Measurements from ENCODE around the gene ANKFN1.

Gene ANKFN1

GRCh38 chr17:56152874-56153602 lies at the start of gene ANKFN1:
Gene ANKFN1, plus strand, starts transcription at chr17:56153475. Its CDS starts 59,193 bp downstream, at chr17:56212668.
- no peak for DNase-seq (ENCODE audit: low spot score)

GRCh38 chr17:56108811-56109284 lies 44.4 kb upstream of the ANKFN1 start:
- peak; percentile 89 for DNase-seq (ENCODE audit: low spot score)

DNA sequence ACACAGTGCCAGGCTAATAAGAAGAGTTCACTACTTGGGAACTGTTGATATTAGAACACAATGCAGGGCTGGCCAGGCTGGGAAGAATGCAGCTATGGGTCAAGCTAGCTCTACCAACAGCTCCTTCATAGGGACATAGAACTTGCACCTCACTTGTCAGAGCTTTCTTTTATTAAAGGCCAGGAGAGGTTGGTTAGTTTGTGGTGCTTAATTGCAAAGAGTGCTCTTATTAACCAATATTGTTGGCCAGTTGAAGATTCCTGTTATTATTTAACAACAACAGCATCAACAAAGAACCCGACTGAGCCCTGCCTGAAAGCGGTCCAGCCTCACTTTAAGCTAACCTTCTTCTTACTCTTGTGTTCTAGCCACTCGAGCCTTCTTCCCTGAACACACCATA lies 43.4 kb upstream of the ANKFN1 start:
- DNase-seq (ENCODE audit: low spot score) = no peak

DNA sequence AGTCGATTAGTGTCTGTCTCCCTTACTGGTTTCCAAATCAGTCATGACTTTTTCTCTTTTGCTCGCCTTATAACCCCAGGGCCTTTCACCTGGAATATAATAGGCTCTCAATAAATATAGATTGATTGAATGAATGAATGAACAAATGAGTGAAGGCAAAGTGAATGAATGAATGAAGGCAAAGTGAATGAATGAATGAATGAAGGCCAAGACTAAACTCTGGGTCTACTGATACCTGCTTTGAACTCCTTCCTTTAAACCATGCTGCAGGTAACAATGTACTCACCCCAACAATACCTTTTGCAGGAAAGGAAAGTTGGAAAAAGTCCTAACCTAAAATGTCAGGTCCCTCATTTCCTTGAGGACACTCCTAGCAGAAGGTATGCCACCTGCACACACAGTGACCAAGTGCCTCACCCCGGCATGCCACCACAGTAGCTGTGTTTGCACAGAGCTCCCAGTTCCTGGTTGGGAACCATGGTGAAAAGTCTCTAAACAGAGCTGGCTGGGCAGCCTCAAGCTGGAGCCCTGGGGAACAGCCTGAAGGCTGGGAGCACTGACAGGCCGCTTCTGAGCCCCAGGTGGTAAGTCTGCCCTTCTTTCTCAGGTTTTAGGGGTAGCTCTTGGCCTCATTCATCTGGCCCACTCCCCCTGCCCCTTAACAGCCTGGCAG lies 42.7 kb upstream of the ANKFN1 start:
- peak; percentile 67 for DNase-seq (ENCODE audit: low spot score)

DNA sequence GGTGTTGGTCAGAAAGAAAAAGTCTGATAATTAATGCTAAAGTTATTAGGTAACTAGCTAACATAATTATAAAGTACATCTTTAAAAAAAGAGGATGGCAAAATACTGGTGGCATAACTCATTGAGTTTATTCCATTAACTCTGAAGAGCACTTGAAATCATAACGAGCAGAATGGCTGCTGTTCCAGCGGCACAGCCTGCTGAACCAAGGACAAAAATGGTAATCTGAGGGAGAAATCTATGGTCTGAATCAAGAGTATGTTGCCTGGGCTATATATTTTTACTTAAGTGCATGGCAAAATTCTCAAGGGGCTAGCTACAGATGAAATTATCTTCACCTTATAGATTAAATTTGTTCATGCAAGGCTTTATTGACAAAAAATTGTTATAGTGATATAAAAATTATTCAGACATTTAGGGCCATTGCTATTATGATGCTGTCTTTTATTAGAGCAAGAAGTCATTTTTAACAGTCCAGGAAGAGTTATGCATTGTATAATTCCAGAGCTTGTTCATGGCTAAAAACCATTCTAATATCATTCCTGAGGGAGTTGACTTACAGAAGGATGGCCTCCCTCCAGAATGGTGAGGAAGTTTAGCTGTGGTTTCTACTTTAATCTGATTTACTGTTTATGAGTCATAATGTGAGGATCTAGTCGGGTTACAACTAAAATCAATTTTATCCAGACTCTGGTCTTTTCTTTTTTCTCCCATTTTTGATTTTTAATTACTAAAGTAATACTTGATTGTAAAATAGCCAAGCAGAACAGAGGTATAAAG lies 41.4 kb upstream of the ANKFN1 start:
- DNase-seq (ENCODE audit: low spot score) = peak; percentile 20

DNA sequence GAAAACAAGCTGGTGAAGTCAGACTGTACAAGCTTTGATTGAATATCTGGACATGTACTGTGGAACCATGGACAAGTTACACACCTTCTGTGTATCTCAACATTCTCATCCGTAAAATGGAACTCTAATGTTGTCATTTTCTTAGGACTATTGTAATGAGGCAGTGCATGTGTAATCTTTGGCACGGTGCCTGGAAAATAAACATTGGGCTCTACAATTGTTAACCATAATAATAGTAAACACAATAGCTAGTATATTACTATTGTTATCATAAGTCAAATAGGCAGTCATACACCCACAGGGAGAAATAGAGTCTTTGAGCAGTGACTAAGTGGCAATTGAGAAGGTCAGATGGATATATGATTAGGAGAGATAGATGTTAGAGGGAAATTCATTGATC lies 39.8 kb upstream of the ANKFN1 start:
- peak; percentile 24 for DNase-seq (ENCODE audit: low spot score)

DNA sequence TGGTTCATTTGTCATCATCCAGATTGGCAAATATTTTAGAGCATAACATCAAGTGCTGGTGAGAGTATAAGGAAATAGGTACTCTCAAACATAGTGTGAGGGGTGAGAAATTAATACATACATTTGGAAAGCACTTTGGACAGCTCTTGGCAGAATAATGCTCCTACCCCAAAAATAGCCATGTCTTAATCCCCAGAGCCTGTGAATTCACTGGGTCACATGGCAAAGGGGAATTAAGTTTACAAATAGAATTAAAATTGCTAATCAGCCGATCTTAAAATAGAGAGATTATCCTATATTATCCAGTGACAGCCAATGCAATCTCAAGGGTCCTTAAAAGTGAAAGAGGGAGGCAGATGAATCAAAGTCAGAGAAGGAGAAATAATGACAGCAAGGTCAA lies 38.8 kb upstream of the ANKFN1 start:
- DNase-seq (ENCODE audit: low spot score) = no peak

DNA sequence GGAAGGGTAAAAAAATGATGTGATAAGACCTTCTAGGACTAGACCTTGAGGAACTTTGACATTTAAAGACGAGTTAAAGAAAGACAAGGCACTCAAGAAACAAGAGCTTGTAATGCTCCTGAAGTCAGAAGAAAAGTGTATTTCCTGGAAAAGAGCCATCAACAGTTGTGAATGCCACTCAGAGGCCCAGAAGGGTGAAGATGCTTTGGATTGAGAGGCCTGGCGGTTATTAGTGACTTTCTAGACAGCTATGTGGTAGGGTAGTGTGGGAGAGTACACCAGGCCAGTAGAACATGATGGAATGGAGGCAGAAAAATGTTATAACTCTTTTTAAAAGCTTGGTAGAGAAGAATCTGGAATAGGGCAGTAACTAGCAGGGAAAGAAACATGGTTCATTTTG lies 34.1 kb upstream of the ANKFN1 start:
- DNase-seq (ENCODE audit: low spot score) = no peak

- DNase-seq (ENCODE audit: low spot score) = peak; percentile 34
Measured at GRCh38 chr17:56119936-56120335, 33.3 kb upstream of the ANKFN1 start.

DNA sequence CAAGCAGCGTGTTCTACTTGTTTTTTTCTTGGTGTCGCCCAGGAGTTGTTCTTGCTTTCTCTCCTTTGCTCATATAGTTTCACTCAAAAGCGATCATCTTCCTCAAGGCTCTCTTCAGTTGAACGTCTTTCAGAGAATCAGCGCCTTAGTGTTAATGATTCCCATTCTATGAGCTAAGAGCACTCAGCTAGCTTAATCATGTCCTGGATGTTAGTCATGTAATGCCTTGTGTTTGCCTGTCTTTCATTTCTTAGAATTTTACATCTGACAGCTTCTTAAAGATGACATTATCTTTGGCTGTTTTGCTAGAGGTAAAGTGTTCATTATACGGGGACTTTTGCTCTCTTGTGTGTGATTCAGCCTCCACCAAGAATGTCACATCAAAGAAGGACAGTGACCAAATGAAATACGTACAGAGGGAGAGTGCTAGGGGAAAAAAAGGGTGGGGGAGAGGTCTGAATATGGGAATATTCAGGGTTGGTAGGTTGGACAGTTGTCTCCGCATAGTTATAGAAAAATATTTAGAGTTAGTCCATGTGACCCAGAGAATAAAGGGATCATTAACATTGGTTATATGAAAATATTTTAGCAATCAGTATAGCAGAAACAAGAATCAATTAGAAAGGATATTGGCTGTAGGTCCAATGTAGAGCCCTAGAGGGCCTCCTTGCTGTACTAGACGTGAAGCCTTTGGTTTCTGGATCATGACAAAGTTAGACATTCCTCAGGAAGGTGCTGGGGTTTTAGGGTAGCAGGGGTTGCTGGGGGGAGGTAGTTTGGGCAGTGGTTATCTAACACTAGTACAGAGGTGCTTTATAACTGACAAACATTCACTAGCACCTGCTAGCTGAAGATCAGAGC lies 31.9 kb upstream of the ANKFN1 start:
- peak; percentile 57 for DNase-seq (ENCODE audit: low spot score)

GRCh38 chr17:56125830-56126819 lies 27.1 kb upstream of the ANKFN1 start:
- peak; percentile 52 for DNase-seq (ENCODE audit: low spot score)

DNA sequence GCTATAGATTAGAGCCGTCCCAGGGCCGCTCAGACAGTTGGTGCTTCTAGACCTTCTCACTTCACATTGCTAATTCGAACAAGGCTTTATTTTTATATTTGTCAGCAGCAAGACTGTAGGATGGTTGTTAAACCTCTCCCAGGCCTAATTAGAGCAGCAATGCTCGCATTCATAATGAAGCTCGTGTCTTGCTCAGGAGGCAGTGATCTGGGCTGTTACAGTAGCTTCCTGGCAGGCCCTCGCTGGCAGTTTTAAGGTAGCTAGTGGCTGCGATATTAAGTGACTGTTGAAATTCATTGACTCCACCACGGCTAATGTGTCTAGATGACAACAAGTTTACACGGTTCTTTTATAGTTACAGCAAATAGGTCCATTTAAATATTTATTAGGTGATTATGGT lies 23.2 kb upstream of the ANKFN1 start:
- no peak for DNase-seq (ENCODE audit: low spot score)

DNA sequence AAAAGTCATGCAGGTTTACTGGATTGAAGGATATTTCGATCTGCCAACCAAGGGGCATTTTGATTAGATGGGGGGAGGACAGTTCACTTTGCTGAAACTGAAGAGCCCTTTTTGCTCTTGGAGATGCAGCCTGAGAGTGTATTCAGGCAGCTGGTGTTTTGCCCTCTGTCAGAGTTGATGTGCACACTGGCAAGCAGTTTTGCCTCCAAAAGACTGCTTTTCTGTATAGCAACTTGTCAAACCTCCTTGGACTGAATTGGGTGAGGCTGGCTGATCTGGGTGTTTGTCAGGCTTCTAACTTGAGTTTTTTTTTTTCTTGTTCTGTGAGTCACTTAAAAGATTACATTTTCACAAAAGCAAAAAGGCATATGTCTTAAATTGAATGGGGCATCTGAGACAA lies 22.6 kb upstream of the ANKFN1 start:
- DNase-seq (ENCODE audit: low spot score) = no peak

- DNase-seq (ENCODE audit: low spot score) = no peak
Measured at GRCh38 chr17:56131431-56131830, 21.8 kb upstream of the ANKFN1 start.

DNA sequence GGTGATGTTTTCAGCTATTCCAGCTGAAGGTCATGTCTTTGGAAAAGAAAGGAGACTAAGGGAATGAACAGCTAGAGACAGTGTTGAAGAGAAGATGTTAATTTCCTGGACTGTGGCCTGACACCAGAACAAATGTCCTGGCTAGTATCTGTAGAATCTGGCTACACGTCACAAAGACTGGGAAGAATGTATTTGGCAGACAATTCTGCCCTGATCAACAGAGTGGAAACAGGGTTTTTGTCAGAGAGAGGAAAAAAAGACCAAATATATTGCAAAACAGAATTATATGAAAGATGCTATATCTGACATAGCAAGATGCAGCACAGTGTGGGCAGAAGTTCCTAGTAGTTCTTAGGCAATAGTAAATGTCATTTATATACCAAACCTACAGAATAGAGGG lies 17.0 kb upstream of the ANKFN1 start:
- no peak for DNase-seq (ENCODE audit: low spot score)

DNA sequence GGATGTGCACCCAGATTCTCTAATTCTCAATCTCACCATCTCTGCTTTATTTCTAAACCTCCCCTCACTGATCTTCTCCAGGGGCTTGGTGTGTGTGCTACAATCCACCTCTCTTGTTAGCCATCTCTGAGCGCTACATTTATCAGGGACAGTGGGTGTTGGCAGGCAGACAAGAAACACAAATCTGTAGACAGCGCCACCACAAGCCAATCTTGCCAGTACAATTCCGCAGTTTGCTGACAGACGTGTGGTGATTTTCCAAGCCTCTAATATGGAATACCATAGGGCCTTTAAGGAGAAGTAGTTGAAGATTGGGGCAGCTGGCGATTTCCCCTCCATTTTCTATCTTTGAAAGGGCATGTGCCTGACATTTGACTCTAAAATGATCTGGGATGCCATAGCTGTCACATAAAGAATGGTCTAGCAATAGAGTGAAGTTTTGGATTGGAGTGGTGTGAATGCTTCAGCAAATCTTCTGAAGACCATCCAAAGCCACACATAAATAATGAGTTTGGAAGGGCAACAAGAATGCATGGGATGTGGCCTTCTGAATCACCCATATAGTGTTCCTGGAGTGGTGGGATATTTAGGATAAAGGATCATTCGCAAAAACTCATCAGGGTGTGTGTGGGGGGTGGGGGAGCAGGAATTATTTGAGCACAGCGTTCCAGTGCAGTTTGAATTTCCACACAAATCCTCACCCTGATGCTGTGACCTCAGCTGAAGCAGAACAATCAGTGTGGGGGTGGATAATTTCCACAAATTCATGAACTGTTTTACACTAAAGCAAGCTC lies 12.0 kb upstream of the ANKFN1 start:
- DNase-seq (ENCODE audit: low spot score) = no peak

DNA sequence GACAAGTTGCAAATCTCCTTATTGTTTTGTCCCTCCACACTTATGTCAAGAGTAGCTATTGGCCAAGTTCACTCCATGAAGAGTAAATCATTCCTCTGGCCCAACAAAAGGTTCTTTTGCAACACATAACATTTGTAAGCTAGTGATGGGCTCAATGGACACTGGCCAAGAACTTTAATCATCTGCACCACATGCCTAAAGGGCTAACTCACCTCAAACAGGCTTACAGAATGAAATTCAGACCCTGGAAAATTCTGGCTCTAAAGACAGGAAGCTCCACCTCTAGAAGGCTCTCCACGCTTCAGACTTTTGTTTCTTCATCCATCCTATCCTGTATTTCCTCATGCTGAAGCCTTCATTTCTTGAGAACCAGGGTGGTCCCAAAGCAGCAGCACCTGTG lies 10.9 kb upstream of the ANKFN1 start:
- peak; percentile 81 for DNase-seq (ENCODE audit: low spot score)

DNA sequence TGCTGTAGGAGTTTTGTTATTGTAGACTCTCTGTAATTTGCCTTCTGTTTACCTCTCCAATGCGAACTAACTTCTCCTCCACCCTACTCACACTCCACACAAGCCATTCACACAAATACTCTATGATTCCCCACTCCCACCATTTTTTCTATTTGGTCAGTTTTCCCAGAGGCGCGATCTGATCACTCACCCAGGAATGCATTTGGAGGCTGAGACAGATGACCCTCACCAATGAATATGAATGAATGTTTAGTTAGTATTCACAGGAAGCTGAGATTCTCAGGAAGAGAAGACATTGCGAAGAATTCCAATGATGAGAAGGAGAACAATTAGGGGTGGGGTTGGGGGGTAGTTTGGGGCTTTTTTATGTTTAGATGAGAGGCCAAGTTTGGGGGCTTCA lies 10.5 kb upstream of the ANKFN1 start:
- no peak for DNase-seq (ENCODE audit: low spot score)

DNA sequence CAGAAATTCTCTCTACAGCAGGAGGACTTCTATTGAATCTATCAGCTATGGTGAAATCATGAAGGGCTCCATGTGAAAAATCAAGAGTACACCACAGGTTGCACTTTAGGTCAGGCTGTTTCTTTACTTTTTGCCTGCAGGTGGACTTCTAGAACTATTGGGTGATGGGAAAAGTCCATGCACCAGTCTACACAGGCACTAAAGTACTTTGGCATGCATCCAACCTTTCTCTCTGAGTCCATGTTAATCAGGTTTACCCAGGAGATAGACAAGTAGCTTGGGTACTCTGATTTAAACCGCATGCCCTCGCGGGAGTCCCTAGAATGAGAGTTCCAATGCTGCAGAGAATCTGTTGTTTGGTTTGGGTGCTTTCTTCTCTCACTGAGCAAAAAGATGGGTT lies 9.1 kb upstream of the ANKFN1 start:
- DNase-seq (ENCODE audit: low spot score) = no peak

- no peak for DNase-seq (ENCODE audit: low spot score)
Measured at GRCh38 chr17:56146534-56146933, 6.7 kb upstream of the ANKFN1 start.
